HG03521 (cell line): ENCODE results near the gene MARK2.

Experiments
- ATAC-seq: cut with Tn5 transposase; IDR thresholded peaks from one replicate; pipeline ENCODE4 v1.9.1; 2021; ENCODE audit warnings: mild to moderate bottlenecking, moderate library complexity; ENCODE audit not compliant: unreplicated experiment

The MARK2 gene

DNA sequence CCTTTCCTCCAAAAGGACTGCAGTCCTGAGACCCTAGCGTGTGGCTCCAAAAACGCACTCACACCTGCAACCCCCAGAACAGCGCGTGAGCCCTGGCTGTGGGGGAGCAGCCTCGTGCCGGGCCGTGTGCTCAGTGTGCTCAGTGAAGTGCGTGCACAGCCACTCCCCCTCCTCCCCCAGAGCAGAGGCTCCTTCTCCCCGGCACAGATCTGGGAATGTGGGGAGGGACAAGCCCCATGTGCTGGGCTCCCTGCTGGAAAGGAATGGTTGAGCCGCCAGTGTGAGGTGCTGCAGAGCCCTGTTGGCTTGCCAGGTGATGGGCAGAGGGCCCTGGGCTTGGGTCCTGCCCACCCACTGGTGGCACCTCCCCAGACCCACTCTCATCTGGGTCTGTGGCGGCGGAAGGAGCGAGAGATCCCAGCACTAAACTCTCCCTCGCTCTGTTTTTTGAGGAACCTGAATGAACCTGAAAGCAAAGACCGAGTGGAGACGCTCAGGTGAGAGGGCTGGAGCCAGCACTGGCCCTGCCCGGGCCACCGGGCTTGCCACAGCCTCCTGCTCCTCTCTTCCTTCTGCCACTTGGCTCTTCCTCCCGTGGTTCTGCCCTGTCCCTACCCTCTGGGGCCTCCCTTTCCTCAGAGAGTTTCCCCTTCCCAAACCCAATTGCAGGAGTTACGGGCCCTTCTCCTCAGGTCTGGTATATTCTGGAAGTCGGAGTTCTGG lies 69.1 kb downstream of the MARK2 start:
- ATAC-seq, result no peak

DNA sequence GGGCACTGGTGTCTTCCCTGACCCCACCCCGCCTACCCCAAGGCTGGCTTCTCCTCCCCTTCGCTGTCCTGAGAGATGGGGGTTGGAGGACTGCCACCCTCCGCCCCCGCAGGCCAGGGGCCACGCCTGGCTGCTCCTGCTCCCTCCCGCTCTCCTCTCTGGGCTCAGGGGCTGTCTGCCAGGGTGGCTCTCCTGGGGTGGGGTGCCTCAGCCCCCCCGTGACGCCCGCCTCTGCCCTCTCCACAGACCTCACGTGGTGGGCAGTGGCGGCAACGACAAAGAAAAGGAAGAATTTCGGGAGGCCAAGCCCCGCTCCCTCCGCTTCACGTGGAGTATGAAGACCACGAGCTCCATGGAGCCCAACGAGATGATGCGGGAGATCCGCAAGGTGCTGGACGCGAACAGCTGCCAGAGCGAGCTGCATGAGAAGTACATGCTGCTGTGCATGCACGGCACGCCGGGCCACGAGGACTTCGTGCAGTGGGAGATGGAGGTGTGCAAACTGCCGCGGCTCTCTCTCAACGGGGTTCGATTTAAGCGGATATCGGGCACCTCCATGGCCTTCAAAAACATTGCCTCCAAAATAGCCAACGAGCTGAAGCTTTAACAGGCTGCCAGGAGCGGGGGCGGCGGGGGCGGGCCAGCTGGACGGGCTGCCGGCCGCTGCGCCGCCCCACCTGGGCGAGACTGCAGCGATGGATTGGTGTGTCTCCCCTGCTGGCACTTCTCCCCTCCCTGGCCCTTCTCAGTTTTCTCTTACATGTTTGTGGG lies 69.9 kb downstream of the MARK2 start:
- ATAC-seq, result no peak

DNA sequence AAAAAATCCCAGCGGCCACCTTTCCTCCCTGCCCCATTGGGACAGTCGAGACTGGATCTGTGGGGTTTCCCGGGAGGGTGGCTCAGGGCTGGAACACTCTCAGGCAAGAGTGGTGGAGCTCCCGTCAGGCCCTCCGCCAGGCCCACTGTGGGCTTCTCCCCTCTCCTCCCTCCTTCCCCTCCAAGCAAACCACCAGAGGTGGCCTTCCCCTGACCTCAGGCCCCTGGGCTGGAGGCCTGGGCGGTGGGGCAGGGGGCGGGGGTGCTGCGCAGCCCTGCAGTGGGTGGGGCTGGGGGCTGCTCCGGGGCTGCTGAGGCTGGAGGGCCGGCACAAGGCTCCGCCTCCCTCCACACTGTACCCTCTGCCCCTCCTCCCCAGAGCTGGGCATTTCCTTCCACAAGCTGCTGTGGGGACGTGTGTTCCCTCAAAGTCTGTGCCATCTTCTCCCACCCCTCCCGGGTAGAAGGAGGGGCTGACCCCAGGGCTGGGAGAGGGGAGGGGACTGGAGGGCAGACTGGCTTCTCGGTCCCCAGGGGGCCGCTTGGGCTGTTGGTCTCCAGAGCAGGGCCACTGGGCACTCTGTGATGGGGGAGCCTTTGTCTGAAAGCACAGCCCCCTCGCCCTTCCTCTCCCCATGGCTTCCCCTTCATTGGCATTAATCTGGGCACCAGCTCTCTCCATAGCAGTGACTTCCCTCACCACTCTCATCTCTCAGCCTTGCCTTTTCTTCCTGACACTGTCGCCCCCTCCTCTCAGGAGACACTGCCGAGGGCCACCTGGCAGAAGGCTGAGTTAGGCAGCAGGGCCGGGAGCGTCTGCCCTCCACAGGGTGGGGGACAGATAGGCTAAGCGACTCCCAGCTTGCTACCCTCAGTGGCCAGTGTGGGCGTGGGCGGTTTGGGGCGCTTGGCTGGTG lies 70.9 kb downstream of the MARK2 start:
- ATAC-seq, result no peak

DNA sequence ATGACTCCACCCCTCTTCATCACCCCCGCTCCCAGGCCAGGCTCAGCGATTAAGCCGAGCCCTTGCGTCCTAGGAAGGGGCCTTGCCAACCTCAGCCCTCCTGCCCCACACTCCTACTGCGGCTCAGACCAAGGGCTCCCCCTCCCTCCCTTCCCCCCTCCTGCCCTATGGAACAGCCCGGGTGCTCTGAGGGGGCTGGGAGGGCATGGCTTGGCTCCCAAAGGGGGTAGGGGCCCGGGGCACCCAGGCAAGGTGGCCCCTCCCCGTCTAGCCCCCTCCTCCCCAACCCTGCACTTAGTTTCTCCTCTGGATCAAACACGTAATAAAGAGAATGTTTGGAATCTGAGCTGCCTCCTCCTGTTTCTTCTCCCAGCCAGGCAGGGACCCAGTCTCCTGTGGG lies 71.8 kb downstream of the MARK2 start:
- no peak for ATAC-seq

DNA sequence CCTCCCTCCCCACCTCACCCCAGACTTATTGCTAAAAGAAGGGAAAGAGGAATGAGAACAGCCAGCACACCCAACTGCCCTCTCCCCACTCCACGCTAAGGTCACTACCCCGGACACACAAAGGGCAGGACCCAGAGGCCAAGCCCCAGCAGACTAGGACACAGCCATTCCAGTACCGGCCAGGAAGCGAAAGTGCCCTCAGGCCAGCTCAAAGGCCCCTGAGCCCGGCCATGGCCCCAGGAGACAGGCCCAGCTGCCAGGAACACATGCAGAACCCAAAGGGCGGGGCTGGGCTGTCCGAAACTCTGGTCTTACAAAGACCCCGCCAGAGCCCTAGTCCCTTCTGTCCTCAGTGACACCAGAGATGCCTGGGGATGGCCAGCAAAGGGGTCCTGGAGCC lies 72.5 kb downstream of the MARK2 start:
- no peak for ATAC-seq

DNA sequence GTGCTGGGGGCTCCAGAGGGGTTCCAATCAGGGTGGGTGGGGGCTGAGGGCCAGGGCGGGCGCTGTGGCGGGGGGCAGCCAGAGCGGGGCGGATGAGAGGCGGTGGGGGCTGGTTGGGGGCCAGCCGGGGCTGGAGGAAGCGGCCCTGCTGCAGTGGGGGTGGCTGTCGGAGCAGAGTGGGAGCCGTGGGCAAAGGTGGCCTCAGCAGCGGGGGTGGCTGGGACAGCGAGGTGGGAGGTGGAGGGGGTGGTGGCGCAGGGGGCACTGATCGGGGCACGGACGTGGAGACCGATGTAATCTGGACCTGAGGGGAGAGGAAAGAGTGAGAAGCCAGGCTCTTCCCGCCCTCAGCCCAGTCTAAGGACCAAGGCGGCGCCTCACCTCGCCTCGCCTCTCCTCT lies 73.0 kb downstream of the MARK2 start:
- no peak for ATAC-seq

DNA sequence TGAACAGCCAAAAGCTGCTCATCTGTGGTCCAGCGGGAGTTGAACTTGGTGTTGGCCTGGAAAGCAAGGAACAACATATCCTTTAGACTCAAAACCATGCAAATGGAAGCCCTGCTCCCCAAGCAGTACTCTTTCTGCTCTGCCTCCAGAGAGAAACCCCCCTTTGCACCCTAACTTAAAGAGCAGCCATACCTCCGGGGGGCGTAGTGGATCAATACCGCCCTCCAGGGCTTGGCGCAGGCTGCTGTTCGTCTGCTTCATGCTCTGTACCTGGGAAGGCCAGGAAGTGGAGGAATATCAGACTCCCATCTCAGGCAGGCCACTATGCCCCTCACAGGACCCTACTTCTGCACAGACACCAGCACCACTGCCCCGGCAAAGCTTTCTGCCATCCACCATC lies 73.8 kb downstream of the MARK2 start:
- no peak for ATAC-seq

DNA sequence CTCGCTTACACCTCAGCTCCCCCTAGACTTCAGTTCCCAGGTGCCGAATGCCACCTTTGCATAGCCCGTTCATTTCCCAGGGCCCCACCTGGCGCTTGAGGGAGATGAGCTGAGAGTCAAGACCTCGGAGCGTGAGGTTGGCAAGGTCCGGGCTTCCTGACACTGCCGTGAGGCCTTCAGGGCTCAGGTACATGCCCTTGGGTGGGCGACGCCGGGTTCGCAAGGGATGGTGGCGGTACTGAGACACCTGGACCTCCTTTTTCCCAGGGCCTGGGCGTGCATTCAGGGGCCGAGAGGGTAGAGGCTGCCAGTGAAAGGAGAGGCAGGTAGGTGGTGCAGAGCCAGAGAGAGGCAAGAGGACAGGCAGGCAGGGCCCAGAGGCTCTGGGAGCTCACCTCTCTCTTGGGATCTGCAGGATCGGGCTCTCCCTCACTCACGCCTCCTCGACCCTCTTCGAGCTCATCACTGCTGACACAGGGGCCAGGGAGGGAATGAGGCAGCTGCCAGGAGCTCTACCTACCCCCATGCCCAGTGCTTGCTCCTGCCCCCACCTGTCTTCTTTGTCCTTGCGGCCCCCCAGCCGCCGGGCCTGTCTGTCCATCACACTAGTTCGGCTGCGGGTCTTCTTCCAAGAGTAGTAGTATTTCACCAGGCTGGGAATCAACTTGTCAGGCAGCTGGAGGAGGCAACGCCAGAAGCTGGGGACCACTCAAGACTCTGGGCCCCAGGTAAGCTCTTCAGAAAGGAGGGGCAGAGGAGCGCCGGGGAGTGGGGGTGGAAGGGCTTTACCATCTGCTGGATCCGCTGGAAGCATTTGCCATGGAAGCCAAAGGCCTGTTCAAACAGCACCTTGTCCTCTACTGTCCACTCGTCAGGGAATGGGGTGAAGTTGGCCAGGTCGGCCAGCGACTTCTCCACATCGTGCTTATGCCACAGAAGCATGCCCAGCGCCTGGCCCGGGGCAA lies 75.2 kb downstream of the MARK2 start:
- no peak for ATAC-seq

DNA sequence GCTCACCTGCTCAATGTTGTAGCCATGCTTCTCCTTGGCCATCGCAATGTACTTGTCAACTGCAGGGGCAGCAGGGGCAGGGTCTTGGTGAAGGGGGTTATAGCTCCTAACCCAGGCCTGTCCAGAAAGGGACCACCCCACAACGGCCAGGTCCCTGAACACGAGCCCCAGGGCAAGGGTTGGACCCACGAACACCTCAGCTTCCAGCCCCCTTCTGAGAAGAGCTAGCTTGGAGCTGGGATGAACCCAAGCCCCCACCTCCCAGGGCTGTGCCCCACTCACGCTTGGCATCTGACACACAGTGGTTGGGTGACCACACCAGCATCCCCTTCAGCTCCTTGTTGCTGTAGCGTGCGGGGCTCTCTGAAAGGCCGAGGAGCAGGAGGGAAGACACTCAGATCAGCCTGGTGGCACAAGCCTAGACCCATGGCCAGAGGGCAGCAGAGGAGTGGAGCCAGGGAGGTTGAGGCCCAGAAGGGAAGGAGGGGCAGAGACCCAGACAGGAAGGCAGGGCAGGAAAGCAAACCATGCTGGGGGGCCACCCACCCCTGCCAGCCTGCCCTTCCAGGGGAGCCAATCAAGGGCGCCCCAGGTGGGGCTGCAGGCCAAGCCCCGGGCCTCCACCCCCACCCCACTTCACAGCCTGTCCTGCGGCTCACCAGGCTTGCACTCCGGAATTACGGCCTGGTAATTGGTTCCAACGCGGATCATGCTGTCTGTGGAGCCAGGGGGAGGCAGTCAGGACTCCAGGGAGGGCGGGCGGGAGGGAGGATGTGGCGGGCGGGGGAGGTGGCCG lies 76.2 kb downstream of the MARK2 start:
- ATAC-seq, result no peak

DNA sequence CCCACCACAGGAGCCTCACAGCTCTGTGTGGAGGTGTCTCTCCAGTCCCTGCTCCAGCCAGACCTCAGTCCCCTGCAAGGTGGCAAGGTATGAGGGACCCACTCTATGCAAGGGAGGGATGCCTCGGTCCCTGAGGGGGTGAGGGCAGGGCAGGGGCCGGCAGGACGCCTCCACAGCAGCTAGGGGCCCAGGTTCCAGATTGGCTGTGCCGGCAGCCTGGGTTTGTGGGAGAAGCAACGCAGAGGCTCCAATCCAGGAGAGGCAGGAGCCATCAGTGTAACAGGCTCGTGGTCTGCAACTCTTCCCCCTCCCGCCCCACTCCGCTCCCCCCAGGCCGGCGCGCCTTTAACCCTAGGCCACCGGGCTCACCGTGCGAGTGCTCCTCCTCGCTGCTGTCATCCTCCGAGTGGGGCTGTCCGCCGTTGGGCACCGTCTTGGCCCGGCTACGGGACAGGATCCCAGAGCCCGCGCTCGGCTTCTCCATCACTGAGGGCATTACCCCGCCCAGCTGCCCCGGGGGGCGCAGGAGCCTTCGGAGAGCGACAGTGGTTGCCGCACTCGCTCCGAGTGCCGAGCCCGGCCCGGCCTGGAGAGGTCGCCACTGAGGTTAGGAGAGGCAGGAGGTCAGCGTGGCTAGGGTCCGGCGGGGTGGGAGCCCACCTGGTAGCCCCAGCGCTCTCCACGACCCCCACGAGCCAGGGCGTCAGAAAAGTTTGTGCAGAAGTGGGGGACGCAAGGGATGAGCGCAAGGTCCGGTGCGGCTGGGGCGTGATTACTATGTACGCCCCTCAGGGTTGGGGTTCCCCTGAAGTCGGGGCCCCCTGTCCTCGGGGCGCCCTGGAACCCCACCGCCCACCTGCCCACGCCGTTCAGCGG lies 77.3 kb downstream of the MARK2 start:
- no peak for ATAC-seq

DNA sequence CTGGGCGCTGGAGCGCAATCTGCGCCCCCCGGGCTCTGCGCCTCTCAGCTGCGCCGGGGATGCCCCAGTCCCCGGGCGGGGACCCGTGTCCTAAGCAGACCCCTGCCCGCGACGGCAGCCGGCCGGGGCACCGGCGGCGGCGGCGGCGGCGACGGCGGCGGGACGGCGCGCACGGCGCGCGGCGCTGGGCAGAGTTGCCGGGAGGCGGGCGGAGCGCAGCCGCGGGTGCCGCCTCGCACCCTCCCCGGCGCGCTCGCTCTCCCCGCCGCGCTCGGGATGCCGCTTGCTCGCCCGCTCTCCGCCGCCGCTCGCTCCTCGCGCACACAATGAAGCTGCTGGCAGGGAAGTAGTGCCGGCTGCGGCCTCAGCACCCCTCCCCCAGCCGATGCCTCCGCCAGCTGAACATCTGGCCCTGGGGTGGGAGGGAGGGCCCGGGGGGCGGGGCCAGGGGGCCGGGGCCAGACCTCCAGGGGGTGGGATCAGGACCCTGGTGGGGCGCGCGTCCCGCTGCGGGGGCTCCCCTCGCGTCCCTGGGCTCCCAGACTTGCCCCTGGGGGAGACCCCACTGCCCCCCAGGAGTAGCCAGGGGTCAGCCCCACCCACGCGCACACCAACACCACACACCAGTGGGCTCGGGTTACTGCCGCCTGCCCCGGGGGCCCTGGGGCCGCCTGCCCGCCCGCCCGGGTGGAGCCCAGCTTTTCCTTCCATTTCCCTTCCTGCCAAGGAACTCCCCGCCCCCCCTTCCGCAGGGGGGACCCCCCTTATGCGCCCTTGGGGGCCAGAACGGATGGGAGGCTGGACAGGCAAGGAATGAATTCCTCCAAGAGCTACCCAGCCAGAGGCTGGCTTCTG lies 78.2 kb downstream of the MARK2 start, which contains the start of gene RCOR2:
Gene RCOR2 (minus strand): TSS at position 328 of the 855 bp plus-strand sequence. CDS start 708 bp downstream, outside the sequence.
- ATAC-seq, result no peak

DNA sequence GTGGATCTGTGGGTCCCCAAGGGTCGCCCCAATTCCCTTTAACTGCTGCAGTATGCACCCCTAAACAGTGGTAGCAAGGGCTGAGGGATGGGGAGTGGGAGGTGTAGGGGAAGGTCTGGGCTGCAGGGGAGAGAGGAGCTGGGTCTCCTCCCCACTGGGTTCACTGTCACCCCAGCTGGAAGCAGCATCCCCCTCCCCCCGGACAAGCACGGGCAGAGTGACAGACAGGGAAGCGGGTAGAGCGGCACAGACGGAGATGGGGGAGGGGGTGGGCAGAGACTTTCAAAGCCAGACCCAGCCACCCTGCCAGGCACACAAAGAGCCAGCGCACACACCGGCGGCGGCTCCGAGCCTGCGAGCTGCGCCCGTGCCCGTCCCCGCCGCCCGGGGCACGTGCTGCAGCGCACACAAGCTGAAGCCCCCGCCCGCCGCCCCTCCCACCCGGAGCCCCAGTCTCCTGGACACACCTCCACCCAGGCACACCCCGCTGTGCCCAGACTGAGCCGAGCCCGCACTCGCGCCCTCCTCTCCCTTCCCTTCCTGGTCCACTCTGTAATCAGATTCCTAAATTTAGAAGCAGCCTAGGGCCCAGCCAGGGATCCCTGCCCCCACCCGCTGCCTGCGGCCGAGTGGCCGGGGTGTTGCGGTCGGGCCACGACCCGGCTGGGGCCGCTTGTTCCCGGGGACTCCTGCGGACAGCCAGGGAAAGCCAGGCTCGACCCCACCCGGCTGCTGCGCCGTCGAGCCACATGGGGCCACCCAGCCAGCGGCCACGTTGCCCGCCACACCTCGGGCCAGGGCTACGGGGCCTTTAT lies 79.0 kb downstream of the MARK2 start:
- ATAC-seq, result no peak

DNA sequence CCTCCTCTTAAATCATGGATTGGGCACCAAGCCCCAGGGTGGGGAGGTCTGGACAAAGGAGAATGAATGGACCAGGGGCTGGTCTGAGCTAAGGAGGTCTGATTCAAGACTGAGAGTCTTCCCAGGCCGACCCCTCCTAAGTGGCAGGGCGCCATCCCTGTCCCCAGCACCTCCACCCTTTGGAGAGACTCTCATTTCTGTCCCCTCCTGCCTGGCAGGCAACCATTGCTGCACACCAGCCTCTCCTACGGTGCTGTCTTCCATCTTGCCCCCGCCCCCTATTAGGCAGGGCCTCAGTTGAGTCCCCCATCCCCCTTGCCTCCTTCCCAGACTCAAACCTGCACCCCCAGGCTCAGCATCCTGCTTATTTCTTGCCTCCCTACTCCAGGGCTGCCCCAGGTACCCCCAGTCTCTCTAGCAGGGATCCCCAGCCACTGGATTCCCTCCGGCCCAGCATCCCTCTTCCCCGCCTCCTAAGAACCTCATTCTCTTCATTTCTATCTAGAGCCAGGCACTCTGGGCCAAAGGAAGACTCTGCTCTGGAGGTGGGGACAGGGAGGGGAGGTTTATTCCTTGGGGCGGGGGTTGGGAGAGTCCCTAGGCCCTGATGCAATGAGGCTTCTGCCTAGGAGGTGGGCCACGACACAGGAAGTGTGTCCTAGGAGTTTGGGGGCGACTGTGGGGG lies 79.7 kb downstream of the MARK2 start:
- no peak for ATAC-seq

DNA sequence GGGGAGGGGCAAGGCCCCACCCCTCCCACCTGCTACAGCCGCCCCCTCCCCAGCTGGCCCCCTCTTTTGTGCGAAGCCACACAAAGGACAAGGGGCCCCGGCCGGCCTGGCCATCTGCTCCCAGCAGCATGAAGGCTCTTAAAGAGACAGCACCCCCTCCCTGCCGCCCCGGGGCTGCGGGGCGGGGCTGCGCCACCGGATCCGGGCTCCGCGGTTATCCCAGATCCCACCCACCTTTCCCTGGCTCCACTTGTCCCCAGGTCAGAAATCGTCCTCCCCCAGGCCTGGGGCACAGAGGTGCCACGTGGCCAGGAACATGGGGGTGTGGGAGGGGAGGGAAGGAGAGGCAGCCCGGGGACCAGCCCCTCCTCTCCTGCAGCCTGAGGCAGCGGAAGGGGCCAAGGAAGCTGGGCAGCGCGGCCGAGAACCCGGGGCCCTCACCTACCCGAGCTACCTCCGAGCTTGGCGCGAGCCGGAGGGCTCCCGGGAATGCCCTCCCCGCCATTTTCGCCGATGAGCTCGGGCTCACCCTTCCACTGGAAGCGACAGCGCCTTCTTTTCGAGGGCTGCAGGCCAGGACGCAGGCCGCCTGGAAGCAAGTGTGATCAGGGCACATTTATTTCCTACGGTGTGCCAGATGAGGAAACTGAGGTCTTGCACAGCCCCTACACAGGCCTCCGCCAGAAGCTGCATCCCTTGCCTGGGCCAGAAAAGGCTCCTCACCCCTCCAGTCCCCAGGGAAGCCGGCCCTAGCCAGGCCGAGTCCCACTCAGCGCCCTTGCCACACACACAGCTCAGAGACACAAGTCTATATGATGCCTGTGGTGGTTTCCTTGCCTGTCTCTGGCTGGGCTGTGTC lies 80.6 kb downstream of the MARK2 start:
- no peak for ATAC-seq
